GM19397 (cell line): ENCODE results near the gene SLC12A4.
"Not testable (repeated sequence)": the region's sequence is repeated elsewhere in the genome, so short reads cannot be mapped to it uniquely, and the experiment has no call there.

Source experiments
- ATAC-seq: cut with Tn5 transposase; IDR thresholded peaks from one replicate; pipeline ENCODE4 v1.9.1; 2021; ENCODE audit warnings: mild to moderate bottlenecking, moderate library complexity; ENCODE audit not compliant: unreplicated experiment

SLC12A4 gene

DNA sequence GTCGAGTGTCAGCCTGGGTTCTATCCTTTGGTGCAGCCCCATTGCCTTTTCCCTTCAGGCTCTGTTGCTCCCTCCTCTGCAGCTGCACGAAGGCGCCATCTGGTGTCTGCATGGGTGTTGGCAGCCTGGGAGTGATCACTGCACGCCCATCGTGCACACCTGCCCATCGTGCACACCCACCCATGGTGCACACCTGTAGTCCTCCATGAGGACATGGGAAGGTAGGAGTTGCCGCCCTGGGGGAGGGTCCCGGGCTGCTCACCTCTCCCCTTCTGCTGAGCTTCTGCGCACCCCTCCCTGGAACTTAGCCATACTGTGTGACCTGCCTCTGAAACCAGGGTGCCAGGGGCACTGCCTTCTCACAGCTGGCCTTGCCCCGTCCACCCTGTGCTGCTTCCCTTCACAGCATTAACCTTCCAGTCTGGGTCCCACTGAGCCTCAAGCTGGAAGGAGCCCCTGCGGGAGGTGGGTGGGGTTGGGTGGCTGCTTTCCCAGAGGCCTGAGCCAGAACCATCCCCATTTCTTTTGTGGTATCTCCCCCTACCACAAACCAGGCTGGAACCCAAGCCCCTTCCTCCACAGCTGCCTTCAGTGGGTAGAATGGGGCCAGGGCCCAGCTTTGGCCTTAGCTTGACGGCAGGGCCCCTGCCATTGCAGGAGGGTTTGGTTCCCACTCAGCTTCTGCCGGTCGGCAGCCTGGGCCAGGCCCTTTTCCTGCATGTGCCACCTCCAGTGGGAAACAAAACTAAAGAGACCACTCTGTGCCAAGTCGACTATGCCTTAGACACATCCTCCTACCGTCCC, 39.7 kb downstream of the SLC12A4 start:
- ATAC-seq = no peak

DNA sequence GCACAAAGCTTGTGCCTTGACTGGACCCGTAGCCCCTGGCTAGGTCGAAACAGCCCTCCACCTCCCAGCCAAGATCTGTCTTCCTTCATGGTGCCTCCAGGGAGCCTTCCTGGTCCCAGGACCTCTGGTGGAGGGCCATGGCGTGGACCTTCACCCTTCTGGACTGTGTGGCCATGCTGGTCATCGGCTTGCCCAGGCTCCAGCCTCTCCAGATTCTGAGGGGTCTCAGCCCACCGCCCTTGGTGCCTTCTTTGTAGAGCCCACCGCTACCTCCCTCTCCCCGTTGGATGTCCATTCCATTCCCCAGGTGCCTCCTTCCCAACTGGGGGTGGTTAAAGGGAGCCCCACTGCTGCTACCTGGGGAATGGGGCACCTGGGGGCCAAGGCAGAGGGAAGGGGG, 40.3 kb downstream of the SLC12A4 start:
- no peak for ATAC-seq

DNA sequence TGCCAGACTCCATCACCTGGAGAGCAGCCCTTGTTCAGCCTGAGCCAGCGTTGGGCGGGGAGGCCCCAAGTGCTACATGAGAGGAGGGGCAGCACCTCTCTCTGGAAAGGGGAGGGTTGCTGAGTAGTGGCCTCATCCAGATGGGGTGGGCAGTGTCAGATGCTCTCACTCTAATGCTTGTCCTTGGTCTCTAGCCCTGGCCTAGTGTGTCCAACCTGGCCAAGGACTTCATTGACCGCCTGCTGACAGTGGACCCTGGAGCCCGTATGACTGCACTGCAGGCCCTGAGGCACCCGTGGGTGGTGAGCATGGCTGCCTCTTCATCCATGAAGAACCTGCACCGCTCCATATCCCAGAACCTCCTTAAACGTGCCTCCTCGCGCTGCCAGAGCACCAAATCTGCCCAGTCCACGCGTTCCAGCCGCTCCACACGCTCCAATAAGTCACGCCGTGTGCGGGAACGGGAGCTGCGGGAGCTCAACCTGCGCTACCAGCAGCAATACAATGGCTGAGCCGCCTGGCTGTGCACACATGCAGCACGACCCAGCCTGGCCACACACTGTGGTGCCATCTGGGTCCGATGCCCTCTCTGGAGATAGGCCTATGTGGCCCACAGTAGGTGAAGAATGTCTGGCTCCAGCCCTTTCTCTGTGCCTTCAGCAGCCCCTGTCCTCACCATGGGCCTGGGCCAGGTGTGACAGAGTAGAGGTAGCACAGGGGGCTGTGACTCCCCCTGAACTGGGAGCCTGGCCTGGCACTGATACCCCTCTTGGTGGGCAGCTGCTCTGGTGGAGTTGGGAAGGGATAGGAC, 41.1 kb downstream of the SLC12A4 start:
- ATAC-seq = no peak

DNA sequence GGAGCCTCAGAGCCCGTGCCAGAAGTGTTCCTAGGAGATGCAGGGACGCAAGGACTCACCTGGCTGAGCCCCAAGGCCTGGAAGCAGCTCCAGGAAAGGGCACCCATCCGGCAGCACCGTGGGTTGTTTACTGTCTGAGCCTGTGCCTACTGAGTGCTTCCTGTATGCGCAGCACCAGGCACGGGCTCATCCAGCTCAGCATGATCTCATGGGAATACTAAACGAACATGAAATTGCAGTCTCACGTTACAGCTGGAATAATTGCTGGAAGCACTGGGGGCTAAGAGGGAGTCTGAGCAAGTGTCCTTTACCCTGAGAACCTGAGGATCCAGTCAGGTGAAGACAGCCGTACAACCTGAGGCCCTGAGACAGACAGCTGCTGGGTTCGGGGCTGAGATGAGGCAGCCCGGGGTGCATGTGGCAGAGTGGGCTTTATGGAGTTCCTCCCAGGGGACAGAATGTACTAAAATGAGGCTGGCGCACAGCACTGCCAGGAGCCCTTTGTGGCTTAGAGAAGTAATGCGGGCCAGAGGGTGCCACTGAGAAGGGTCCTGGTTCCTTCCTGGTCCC, 42.2 kb downstream of the SLC12A4 start:
- ATAC-seq = no peak

DNA sequence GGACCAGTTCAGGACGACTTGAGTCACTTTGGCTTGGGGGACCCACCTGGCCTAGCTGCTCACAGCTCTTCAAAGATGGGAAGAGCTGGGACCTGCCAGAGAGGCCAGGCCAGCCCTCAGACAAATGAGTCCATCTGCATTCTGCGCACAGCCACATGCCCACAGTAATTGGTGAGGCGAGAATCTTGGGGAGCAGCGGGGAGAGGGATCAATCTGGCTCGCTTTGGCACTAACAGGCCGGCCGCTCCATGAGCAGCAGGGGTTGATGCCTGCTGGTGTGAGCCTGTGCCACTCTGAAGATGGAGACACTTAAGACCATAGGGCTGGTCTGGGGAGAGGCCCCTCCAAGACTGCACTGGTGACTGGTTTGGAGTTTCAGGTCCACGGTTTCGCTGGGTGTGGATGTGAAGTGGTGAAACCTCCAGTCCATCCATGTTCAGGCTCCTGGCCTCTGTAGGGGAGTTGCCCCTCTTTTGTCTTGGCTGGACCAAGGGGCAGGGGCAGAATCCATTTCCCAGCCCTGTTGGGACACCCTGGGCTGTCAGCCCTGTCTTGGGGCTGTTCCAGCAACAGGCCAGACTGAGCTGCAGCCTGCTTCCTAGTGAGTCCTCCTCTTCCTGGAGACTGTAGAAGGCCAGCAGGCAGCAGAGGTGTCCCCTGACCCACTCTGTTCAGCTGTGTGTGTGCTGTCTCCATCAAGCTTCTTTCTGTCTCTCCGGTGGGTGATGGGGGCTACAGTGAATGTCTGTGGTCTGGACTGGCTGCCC, 44.1 kb downstream of the SLC12A4 start:
- no peak for ATAC-seq

DNA sequence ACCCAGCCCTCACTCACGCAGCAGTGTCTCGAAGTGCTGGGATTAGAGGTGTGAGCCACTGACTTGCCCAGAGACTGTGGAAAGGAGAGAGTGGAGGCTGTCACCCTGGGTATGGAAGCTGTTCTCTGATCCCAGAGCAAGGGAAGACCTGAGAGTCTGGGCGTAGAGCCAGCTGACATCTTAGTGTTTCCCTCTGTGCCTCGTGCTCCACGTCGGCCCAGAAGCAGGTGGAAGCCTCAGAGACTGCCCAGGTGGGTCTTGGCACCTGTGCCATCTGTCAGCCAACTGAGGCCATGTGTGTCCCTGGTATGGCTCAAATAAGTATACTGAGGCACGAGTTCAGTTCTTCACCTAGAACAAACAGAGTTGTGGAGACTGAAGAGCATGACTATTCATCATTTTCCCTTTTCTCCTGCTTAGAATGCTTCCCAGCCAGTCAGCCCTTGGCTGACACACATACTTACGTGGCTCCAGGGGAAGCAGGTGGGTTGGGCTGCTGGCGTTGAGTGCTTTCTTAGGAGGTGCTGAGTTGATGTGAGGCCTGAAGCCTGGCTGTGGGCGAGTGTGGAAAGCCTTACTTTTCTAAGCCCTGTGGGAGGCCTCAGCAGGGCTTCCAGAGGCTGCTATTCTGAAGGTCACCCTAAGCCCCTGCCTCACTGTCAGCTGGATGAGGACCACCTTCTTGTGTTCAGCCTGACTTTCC, 44.9 kb downstream of the SLC12A4 start:
- ATAC-seq = no peak

DNA sequence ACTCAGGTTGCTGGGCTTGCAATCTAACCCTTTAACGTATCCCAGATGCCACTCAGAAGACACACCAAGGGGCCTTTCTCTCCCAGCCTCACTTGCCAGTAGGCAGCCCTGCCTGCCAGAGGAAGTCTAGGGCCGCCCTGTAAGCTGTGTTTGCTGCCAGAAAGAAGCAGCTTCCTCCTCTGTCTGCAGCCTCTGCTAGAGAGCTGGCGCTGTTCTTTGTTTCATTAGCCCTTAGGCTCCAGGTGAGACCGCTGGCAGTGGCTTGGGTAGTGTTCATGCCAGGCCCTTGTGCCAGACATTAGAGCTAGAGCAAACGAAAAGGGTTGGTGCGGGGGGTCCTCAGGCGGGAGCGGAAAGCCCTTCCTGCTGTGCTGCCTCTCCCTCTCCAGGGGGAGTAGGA, 45.7 kb downstream of the SLC12A4 start:
- no peak for ATAC-seq

DNA sequence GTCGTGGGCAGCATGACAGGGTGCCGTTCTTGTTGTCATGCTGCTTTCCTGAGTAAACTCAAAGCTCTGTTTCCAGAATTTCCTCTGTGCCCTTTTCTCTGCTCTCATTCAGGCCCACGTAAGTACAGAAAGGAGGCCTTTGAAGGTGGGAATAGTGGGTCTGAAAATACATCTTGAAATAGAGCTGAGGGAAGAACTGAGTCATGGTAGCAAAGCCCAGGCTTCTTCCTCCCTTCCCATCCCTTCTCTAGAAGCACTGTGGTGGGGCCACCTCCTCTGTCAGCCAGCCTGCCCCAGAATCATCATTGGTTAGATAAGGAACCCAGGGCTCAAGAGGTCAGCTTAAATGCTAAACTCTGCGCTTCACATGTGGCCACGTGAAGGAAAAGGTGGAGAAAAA, 46.2 kb downstream of the SLC12A4 start:
- ATAC-seq = no peak

DNA sequence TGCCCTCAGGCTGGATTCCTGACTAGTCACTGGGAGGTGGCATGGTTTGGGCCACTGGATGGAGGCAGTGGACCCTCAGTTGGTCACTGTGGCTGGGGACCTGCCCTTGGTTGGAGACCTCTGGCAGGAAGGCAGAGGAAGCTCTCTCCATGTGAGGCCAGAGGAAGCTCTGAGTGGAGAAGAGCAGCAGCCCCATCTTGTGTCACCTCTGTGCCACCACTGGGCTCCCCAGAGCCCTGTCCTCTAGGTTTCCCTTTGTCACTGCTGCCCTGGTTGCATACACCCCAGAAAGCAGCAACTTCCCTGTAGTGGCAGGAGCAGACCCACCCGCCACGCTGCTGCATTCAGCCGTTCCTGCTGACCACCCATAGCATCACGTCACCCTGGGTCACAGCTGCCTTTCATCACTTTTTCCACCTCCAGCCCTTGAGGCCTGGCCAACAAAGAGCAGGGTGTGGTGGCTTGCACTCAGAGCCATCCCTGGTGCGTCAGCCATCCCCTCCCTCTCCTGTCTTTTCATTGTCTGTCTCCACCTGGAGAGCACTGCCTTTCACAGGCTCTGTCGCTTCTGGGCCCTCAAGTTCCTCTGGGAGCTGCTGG, 48.7 kb downstream of the SLC12A4 start:
- no peak for ATAC-seq

DNA sequence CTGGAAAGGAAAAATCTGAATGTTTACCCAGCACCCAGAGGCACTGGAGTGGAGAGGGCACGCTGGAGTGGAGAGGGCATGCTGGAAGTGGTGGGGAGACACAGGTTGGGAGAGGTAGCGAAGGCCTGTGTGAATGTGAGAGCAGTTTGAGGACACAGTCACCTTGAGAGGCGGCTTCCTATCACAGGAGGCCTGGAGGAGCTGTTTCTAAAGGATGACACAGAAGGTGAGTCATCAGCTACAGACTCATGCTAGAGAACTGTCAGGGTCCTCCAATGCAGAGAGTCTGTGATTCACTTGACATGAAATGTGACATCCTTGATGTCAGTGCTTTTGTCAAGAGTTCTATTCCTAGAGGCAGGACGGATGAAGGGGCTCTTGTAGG, 50.6 kb downstream of the SLC12A4 start:
- no peak for ATAC-seq

DNA sequence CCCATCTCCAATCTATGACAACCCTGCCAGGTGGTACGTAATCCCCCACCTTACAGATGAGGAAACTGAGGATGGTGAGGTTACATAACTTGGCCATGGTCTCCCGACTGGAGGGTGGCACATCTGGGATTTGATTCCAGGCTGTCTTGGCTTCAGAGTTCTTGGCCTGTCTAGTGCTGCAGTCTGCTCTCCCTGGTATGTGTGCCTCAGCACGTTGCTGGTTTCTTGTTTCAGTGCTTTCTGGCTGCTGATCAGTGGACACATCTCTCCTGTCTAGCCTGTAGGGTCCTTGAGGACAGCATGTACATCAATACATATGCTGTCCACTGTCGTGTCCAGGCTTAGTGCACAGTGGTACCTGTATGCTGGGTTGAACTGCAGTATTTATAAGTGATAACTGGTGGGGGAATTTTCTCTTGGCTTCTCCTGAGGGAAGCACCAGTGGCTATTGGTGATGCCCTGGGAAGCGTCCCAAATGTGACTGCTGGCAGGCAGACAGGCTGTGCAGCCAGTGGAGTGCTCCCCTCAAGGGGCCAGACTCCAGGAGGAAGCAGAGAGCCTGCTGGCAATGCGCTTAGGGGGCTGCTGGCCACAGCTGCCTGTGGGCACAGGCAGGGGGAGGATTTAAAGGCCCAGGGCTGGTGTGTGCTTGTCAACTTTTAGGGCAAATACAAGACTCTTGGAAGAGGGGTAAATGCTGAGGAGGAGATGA, 51.1 kb downstream of the SLC12A4 start:
- ATAC-seq = no peak

DNA sequence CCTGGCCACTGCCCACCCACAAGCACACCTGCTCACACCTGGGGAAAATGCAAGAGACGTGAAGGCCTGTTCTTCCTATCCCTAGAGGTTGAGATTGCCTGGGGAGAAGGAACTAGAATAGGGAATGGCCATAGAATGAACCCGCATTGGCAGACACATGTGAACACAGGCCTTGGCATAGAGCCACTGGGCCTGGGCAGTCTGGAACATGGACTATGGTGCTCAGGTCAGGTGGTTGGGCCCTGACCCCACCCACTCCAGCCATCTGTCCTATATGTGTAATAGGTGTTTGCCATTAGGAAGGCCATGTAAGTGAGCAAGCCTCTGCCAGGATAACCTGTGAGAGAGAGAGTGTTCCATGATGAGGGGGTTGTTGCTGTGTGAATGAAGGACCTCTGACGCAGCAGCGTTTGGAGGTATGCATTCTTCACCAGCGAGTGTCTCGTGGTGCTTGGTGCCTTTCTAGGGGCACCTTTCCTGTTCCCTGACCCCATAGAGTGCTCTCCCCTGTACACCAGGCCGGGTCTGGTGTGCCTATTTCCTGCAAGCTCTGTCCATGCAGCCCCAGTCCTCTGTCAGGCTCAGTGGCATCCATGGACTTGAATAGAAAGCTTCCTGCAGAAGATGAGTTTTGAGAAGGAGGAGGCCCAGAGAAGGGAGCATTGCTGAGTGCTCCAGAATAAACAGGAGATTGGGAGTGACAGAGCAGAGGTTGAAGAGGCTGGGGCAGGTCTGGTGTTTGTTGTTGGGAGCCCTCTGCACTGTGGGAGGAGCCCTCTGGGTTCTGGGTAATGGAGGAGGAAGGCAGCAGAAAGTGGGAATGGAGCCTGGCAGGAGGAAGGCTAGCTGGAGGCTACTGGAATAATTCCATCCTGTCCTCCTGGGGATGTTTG, 52.4 kb downstream of the SLC12A4 start:
- ATAC-seq = no peak

DNA sequence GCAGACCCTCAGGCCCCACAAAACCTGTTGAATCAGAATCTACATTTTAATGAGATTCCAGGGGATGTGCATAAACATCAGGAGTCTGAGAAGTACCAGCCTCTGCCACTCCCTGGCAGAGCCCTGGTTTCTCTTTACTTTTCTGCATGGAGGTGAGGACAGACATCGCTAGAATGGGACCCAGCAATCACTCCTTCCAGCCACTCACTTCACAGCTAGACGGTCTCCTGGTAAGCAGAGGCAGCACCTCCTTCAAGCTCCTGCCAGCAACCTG, 53.0 kb downstream of the SLC12A4 start:
- not testable (repeated sequence) for ATAC-seq

DNA sequence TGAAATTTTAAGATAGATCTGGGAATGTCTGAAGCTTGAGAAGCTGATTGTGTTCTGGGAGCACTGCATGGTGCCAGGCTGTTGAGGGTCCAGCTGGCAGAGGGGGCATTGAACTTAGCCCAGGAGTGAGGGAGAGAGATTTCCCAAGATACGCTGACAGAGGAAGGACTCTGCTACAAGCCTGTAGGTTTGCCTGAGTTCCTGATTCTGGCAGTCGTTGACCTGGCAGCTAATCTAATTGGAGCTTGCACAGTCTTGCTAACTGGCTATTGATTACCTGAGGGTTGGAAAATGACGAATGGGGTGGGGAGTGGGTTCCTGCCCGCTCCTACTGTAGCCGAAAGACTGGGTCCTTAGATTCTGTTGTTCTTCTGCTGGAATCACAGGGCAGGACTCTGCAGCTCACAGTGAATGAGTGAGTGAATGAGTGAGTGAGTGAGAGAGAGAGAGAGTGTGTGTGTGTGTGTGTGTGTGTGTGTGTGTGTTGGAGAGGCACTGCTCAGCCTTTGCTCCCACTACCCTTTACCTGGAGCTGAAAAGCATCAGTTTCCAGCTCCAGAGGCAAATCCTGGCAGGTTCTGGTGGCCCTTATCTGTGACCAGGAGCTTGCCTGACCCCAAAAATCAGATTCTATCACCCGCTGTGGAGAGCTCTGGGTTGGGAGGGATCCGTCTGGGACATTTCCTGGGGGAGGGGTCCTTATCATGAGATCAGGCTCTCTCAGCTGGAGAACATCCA, 53.5 kb downstream of the SLC12A4 start:
- ATAC-seq = no peak

DNA sequence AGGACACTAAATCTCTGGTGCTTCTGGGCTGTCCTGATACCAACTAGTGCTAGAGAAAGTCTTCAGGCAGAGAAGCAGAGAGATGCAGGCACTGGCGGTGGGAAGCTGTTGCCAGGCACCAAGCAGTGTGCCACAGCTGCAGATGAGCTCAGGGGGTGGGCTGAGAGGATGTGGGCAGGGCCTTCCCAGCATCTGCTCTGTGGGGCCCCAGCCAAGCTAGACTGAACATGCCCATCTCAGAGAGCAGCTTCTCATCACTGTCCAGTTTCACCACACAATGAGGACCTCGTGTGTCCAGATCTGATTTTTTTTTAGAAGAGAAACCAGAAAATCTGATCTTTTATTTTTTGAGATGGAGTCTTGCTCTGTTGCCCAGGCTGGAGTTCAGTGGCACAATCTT, 58.3 kb downstream of the SLC12A4 start:
- ATAC-seq = no peak

DNA sequence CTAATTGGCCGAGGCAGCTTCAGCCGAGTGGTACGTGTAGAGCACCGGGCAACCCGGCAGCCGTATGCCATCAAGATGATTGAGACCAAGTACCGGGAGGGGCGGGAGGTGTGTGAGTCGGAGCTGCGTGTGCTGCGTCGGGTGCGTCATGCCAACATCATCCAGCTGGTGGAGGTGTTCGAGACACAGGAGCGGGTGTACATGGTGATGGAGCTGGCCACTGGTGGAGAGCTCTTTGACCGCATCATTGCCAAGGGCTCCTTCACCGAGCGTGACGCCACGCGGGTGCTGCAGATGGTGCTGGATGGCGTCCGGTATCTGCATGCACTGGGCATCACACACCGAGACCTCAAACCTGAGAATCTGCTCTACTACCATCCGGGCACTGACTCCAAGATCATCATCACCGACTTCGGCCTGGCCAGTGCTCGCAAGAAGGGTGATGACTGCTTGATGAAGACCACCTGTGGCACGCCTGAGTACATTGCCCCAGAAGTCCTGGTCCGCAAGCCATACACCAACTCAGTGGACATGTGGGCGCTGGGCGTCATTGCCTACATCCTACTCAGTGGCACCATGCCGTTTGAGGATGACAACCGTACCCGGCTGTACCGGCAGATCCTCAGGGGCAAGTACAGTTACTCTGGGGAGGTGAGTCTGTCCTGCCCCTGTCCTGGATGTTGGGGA, 59.2 kb downstream of the SLC12A4 start:
- ATAC-seq = no peak

DNA sequence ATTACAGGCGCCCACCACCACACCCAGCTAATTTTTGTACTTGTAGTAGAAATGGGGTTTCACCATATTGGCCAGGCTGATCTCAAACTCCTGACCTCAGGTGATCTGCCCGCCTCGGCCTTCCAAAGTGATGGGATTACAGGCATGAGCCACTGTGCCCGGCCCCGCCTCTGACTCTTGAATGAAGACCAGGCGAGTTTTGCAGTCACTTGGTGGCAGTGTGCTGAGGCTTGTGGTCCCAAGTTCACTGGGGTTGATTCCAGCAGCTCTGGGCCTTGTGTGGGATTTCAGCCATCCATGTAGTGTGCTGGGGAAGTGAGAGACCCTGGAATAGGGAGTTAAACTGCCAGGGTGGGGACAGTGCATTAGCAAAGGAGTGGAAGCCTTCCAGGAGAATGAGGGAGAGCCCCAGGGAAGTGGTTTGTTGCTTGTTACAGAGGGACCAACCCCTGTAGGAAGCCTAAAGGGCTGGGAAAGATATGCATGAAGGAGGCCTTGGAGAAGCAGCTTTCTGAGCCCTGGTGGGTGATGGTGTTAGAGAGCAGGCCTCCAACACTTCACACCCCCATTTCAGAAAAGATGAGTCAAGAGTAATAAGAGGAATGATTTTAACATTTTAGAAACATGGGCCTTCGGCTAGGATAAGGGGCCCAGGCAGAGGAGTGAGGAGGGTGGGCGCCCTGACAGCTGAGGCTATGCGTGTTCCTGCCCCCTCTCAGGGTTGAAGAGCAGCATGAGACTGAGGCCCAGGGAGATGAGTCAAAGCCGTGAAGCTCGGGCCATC, 60.8 kb downstream of the SLC12A4 start:
- no peak for ATAC-seq
